SK-N-SH treated with all-trans-retinoic acid at 6 μM for 48 hours (cell line): ENCODE measurements around the gene NGDN.

Source experiments
- ATAC-seq: fragments of 200-7000 bp; cut with Tn5 transposase; 3 replicates; pipeline ENCODE4 v1.9.1; 2020; ENCODE audit warnings: mild to moderate bottlenecking, moderate library complexity
- ARNTL ChIP-seq: fragments of 450-650 bp; formaldehyde crosslinking; IDR thresholded peaks from 2 replicates; pipeline ENCODE4 v1.5.0; 2020; ENCODE audit warnings: low read depth, mild to moderate bottlenecking, moderate library complexity, borderline replicate concordance
- CSDC2 ChIP-seq: fragments of 250-450 bp; sonication (Bioruptor Pico); IDR thresholded peaks from 2 replicates; pipeline ENCODE4 v1.5.0; 2020; ENCODE audit warnings: mild to moderate bottlenecking, moderate library complexity
- ESRRG ChIP-seq: fragments of 250-450 bp; sonication (Bioruptor Pico); IDR thresholded peaks from 2 replicates; pipeline ENCODE4 v1.6.1; 2021; ENCODE audit warnings: mild to moderate bottlenecking
- GLIS3 ChIP-seq: fragments of 250-450 bp; sonication (Bioruptor Pico); IDR thresholded peaks from 2 replicates; pipeline ENCODE4 v1.5.0; 2020; ENCODE audit warnings: mild to moderate bottlenecking, moderate library complexity
- ISL1 ChIP-seq: fragments of 250-450 bp; sonication (Bioruptor Pico); IDR thresholded peaks from 2 replicates; pipeline ENCODE4 v2.1.2; 2022; ENCODE audit warnings: mild to moderate bottlenecking, moderate library complexity
- OSR1 ChIP-seq: fragments of 250-450 bp; sonication (Bioruptor Pico); IDR thresholded peaks from 2 replicates; pipeline ENCODE4 v1.8.0; 2022; ENCODE audit warnings: moderate library complexity, mild to moderate bottlenecking, inconsistent platforms
- TCF4 ChIP-seq: fragments of 250-450 bp; sonication (Bioruptor Pico); IDR thresholded peaks from 2 replicates; pipeline ENCODE4 v1.8.0; 2021; ENCODE audit warnings: mild to moderate bottlenecking, moderate library complexity, borderline replicate concordance
- TOX ChIP-seq: fragments of 250-450 bp; sonication (Bioruptor Pico); IDR thresholded peaks from 2 replicates; pipeline ENCODE4 v1.8.0; 2021; ENCODE audit warnings: mild to moderate bottlenecking, moderate library complexity, borderline replicate concordance
- ZC3H10 ChIP-seq: fragments of 250-450 bp; sonication (Bioruptor Pico); IDR thresholded peaks from 2 replicates; pipeline ENCODE4 v1.5.1; 2021; ENCODE audit warnings: mild to moderate bottlenecking, moderate library complexity
- ZFP30 ChIP-seq: fragments of 450-650 bp; formaldehyde crosslinking; IDR thresholded peaks from 2 replicates; pipeline ENCODE4 v1.5.0; 2022; ENCODE audit warnings: mild to moderate bottlenecking, moderate library complexity
- ZNF565 ChIP-seq: fragments of 450-650 bp; formaldehyde crosslinking; conservative IDR thresholded peaks from 2 replicates; pipeline ENCODE4 v1.5.0; 2020; ENCODE audit warnings: low read depth, mild to moderate bottlenecking, moderate library complexity
- ZNF8 ChIP-seq: fragments of 450-650 bp; formaldehyde crosslinking; IDR thresholded peaks from 2 replicates; pipeline ENCODE4 v1.5.0; 2020; ENCODE audit warnings: mild to moderate bottlenecking, moderate library complexity
- TF ChIP-seq, protein P1 (sequence below): fragments of 250-450 bp; sonication (Bioruptor Pico); IDR thresholded peaks from 2 replicates; pipeline ENCODE4 v1.5.1; 2021; ENCODE audit warnings: mild to moderate bottlenecking, moderate library complexity
- TF ChIP-seq, protein P2 (sequence below): fragments of 250-450 bp; sonication (Bioruptor Pico); IDR thresholded peaks from 2 replicates; pipeline ENCODE4 v1.5.0; 2020; ENCODE audit warnings: mild to moderate bottlenecking, moderate library complexity
- TF ChIP-seq, protein P3 (sequence below): fragments of 250-450 bp; sonication (Bioruptor Pico); IDR thresholded peaks from 2 replicates; pipeline ENCODE4 v1.5.1; 2020; ENCODE audit warnings: low read depth, mild to moderate bottlenecking, moderate library complexity
- TF ChIP-seq, protein P4 (sequence below): fragments of 250-450 bp; sonication (Bioruptor Pico); IDR thresholded peaks from 2 replicates; pipeline ENCODE4 v1.8.0; 2020; ENCODE audit warnings: mild to moderate bottlenecking, moderate library complexity, borderline replicate concordance

Gene NGDN

DNA sequence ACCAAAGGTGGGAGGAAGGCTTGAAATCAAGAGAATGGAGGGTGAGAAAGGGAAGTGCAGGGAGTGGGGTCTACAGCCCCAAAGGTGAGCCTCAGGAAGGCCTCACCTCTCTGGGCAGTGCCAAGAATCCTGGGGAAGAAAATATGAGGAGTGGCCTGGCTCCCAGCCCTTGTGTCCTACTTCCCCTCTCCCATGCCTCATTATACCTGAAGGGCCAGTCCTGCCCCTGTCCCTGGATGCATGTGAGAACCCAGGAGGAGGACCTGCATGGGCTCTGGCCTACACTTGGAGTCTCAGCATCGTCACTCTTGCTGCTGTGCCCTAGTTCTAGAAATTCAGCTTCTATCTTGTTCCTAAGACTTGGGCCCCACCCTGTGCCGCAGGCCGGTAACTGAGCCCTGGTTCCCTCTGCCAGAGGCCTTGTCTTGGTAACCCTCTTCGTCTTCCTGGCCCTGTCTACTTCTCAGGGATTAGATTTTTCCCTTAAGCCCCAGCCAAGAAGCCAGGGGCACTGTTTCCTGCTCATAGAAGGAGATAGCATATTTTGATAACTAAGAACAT lies 23.1 kb upstream of the NGDN start:
- ATAC-seq = no peak

DNA sequence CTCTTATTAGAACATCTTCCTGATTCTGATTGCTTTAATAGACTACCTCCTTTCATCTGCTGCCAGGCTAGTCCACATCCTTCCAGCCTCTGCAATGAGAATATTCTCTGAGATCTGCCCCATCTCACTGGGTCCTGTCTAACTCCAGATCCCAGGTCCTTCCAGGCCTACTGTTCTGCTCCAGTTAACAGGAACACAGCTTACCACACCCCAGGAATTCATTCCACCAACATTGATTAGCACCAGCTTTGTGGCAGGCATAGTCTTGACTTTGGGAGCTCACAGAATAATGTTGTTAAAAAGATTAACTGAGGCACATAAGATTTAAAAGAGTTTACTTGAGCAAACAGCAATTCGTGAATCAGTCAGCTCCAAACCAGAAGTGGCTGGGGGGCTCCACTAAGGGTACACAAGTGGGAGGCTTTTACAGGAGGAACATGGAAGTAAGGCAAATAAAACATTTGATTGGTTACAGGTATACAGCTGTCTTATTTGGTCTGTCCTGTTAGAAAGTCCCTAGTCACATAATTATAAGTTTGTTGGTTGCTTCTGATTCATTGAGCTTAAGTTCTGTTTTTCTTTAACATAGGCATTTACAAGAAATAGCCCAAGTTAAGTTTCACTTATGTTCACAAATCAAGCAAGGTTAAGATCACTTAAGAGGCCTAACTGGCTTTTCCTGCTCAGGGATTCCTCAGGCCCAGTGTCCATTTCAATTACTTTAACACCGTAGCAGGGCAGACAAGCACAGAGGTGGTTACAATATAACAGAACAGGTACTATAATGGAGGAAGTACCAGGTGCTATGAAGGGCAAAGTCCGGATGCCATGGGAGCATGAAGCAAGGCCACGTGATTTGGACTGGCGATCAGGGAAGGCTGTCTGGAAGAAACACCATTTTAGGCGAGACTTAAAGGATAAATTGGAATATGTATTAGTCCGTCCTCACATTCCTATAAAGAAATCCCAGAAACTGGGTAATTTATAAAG lies 21.8 kb upstream of the NGDN start:
- TF ChIP-seq ZFP30 (CRISPR knock-in tag) (no peak), ESRRG (CRISPR knock-in tag) (no peak), ARNTL (CRISPR knock-in tag) (no peak), TCF4 (CRISPR knock-in tag) (no peak), ZNF565 (CRISPR knock-in tag) (no peak)
- TF ChIP-seq, protein P1, sequence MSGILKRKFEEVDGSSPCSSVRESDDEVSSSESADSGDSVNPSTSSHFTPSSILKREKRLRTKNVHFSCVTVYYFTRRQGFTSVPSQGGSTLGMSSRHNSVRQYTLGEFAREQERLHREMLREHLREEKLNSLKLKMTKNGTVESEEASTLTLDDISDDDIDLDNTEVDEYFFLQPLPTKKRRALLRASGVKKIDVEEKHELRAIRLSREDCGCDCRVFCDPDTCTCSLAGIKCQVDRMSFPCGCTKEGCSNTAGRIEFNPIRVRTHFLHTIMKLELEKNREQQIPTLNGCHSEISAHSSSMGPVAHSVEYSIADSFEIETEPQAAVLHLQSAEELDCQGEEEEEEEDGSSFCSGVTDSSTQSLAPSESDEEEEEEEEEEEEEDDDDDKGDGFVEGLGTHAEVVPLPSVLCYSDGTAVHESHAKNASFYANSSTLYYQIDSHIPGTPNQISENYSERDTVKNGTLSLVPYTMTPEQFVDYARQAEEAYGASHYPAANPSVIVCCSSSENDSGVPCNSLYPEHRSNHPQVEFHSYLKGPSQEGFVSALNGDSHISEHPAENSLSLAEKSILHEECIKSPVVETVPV (CRISPR knock-in tag) = no peak
- TF ChIP-seq, protein P2, sequence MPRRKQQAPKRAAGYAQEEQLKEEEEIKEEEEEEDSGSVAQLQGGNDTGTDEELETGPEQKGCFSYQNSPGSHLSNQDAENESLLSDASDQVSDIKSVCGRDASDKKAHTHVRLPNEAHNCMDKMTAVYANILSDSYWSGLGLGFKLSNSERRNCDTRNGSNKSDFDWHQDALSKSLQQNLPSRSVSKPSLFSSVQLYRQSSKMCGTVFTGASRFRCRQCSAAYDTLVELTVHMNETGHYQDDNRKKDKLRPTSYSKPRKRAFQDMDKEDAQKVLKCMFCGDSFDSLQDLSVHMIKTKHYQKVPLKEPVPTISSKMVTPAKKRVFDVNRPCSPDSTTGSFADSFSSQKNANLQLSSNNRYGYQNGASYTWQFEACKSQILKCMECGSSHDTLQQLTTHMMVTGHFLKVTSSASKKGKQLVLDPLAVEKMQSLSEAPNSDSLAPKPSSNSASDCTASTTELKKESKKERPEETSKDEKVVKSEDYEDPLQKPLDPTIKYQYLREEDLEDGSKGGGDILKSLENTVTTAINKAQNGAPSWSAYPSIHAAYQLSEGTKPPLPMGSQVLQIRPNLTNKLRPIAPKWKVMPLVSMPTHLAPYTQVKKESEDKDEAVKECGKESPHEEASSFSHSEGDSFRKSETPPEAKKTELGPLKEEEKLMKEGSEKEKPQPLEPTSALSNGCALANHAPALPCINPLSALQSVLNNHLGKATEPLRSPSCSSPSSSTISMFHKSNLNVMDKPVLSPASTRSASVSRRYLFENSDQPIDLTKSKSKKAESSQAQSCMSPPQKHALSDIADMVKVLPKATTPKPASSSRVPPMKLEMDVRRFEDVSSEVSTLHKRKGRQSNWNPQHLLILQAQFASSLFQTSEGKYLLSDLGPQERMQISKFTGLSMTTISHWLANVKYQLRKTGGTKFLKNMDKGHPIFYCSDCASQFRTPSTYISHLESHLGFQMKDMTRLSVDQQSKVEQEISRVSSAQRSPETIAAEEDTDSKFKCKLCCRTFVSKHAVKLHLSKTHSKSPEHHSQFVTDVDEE (CRISPR knock-in tag) = no peak
- TF ChIP-seq, protein P3, sequence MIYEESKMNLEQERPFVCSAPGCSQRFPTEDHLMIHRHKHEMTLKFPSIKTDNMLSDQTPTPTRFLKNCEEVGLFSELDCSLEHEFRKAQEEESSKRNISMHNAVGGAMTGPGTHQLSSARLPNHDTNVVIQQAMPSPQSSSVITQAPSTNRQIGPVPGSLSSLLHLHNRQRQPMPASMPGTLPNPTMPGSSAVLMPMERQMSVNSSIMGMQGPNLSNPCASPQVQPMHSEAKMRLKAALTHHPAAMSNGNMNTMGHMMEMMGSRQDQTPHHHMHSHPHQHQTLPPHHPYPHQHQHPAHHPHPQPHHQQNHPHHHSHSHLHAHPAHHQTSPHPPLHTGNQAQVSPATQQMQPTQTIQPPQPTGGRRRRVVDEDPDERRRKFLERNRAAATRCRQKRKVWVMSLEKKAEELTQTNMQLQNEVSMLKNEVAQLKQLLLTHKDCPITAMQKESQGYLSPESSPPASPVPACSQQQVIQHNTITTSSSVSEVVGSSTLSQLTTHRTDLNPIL (CRISPR knock-in tag) = no peak
- no peak for ATAC-seq

More for the DNA sequence above, 23.1 kb upstream of the NGDN start:
- TF ChIP-seq, protein P4, sequence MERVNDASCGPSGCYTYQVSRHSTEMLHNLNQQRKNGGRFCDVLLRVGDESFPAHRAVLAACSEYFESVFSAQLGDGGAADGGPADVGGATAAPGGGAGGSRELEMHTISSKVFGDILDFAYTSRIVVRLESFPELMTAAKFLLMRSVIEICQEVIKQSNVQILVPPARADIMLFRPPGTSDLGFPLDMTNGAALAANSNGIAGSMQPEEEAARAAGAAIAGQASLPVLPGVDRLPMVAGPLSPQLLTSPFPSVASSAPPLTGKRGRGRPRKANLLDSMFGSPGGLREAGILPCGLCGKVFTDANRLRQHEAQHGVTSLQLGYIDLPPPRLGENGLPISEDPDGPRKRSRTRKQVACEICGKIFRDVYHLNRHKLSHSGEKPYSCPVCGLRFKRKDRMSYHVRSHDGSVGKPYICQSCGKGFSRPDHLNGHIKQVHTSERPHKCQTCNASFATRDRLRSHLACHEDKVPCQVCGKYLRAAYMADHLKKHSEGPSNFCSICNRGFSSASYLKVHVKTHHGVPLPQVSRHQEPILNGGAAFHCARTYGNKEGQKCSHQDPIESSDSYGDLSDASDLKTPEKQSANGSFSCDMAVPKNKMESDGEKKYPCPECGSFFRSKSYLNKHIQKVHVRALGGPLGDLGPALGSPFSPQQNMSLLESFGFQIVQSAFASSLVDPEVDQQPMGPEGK (CRISPR knock-in tag) = no peak
- no peak for TF ChIP-seq OSR1
- TF ChIP-seq TCF4 (CRISPR knock-in tag) = no peak
- no peak for TF ChIP-seq ISL1 (CRISPR knock-in tag)
- TF ChIP-seq, protein P3 (CRISPR knock-in tag) = no peak
- no peak for TF ChIP-seq GLIS3

DNA sequence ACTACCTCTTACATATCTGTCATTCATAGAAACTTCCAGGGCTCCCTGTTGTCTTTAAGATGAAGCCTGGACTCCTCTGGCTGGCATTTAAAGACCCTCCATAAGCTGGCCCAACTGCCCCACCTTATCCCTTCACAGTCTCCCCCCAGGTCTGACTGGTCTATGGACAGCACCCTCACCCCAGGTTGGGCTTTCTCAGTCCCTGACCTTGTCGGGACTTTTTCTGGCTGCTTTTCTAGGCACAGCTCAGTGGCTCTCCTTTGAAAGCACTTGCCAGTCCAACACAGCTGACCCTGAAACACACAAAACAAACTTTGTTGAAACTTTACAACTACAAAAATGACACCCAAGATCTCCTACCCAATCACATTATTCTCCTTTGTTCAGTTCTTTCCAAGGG lies 20.2 kb upstream of the NGDN start:
- ATAC-seq = no peak
- TF ChIP-seq TOX (CRISPR knock-in tag) (no peak), OSR1 (no peak), CSDC2 (CRISPR knock-in tag) (no peak), ZNF8 (CRISPR knock-in tag) (no peak), ZC3H10 (CRISPR knock-in tag) (no peak), ARNTL (CRISPR knock-in tag) (no peak)
- TF ChIP-seq, protein P3 (CRISPR knock-in tag) = no peak
- TF ChIP-seq, protein P1 (CRISPR knock-in tag) = no peak
